PC-9 (cell line): ENCODE measurements around the gene RMND5A.

Experiments used
- CTCF ChIP-seq: fragments of 200-600 bp; sonication (generic); conservative IDR thresholded peaks from 2 replicates; pipeline ENCODE4 v1.6.1; 2017; ENCODE audit warnings: mixed run types, antibody characterized with exemption, mild to moderate bottlenecking, moderate library complexity
- EZH2 ChIP-seq: fragments of 200-600 bp; sonication (generic); IDR thresholded peaks from 2 replicates; pipeline ENCODE4 v1.8.0; 2017; ENCODE audit warnings: antibody characterized with exemption, low read depth

DNA sequence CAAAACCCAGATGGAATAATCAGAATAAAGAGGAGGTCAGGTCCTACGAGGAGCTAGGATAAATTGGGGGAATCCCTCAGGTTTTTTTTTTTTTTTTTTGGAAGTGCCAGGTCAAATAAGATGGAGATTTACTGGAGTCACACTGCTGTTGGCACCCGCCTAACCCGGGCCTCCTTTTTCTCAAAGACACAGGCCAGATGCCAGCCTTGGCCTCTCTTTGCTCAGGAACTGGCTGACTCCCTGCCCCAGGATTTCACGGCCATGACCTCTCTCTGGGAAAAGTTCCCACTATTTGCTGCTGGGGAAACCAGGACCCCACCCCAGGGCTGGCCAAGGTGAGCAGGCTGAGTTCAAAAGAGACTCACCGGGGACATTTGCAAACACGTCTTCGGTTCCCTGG lies 68.1 kb downstream of the RMND5A start:
- no peak for TF ChIP-seq CTCF
- no peak for TF ChIP-seq EZH2
